IPS-18c (cell line): Measurements from ENCODE around the gene CPAMD8.
"Not testable (repeated sequence)": the region's sequence is repeated elsewhere in the genome, so short reads cannot be mapped to it uniquely, and the experiment has no call there.

Experiments
- H3K4me3 ChIP-seq: 2 replicates; pipeline ENCODE4 v1.7.0; 2013; ENCODE audit warnings: low read depth, mild to moderate bottlenecking, low read length, moderate library complexity; ENCODE audit not compliant: insufficient read depth
- H3K9me3 ChIP-seq: one replicate; pipeline ENCODE4 v1.6.1; 2013; ENCODE audit warnings: mild to moderate bottlenecking, low read length, moderate library complexity; ENCODE audit not compliant: control insufficient read depth, insufficient read depth

The CPAMD8 gene

GRCh38 chr19:16880884-16881554, 145.6 kb downstream of the CPAMD8 start:
- no peak overlapping the region for H3K4me3 ChIP-seq

GRCh38 chr19:16878181-16878965, 148.2 kb downstream of the CPAMD8 start:
- Histone ChIP-seq H3K9me3 (peaks cover 7% of the 10 kb centered on the region), H3K4me3 (no peak overlapping the region)

More at GRCh38 chr19:16880884-16881554, 145.6 kb downstream of the CPAMD8 start:
- peaks cover 4% of the 10 kb centered on the region for H3K9me3 ChIP-seq

- peaks cover 7% of the 10 kb centered on the region for H3K9me3 ChIP-seq
These were observed 149.0 kb downstream of the CPAMD8 start for GRCh38 chr19:16877581-16877980.

GRCh38 chr19:16876904-16877361, 149.7 kb downstream of the CPAMD8 start:
- Histone ChIP-seq H3K4me3 (no peak overlapping the region), H3K9me3 (peaks cover 7% of the 10 kb centered on the region)

More at GRCh38 chr19:16877581-16877980, 149.0 kb downstream of the CPAMD8 start:
- no peak overlapping the region for H3K4me3 ChIP-seq

GRCh38 chr19:16875584-16876555, 150.7 kb downstream of the CPAMD8 start:
- H3K4me3 ChIP-seq = no peak overlapping the region
- H3K9me3 ChIP-seq = peaks cover 2% of the 10 kb centered on the region

GRCh38 chr19:16874978-16875299, 151.7 kb downstream of the CPAMD8 start:
- not testable (repeated sequence) for H3K9me3 ChIP-seq, H3K4me3 ChIP-seq

- H3K4me3 ChIP-seq = no peak overlapping the region
- peaks cover 2% of the 10 kb centered on the region for H3K9me3 ChIP-seq
These were observed 152.2 kb downstream of the CPAMD8 start for GRCh38 chr19:16874250-16874977.

- Histone ChIP-seq H3K4me3 (no peak overlapping the region), H3K9me3 (peaks cover 2% of the 10 kb centered on the region)
These were observed 153.0 kb downstream of the CPAMD8 start for GRCh38 chr19:16873594-16873993.

- peaks cover 2% of the 10 kb centered on the region for H3K9me3 ChIP-seq
- H3K4me3 ChIP-seq = no peak overlapping the region
These were observed 153.9 kb downstream of the CPAMD8 start for GRCh38 chr19:16872728-16873127.

- Histone ChIP-seq H3K4me3 (no peak overlapping the region), H3K9me3 (peaks cover 2% of the 10 kb centered on the region)
These were observed 154.7 kb downstream of the CPAMD8 start for GRCh38 chr19:16871871-16872270.

- H3K4me3 ChIP-seq = no peak overlapping the region
- peaks cover under 1% of the 10 kb centered on the region for H3K9me3 ChIP-seq
These were observed 157.2 kb downstream of the CPAMD8 start for GRCh38 chr19:16869331-16869972.

- no peaks in the 10 kb centered on the region for H3K9me3 ChIP-seq
- no peak overlapping the region for H3K4me3 ChIP-seq
These were observed 158.0 kb downstream of the CPAMD8 start for GRCh38 chr19:16868423-16869130.

GRCh38 chr19:16867211-16867610, 159.4 kb downstream of the CPAMD8 start:
- H3K4me3 ChIP-seq = no peak overlapping the region
- H3K9me3 ChIP-seq = no peaks in the 10 kb centered on the region

- Histone ChIP-seq H3K4me3 (no peak overlapping the region), H3K9me3 (no peaks in the 10 kb centered on the region)
These were observed 163.7 kb downstream of the CPAMD8 start for GRCh38 chr19:16862826-16863415.

- Histone ChIP-seq H3K9me3 (no peaks in the 10 kb centered on the region), H3K4me3 (no peak overlapping the region)
These were observed 164.8 kb downstream of the CPAMD8 start for GRCh38 chr19:16861834-16862233.
